ENCODE results near the gene GTPBP6. TPM values are rescaled to one million over a fixed set of nuclear protein-coding genes. Genes with fewer than 3 reads are reported as not detected.
A peak's percentile ranks its signal among the peaks of the same experiment; 100 is the strongest.
"Not testable (repeated sequence)": the region's sequence is repeated elsewhere in the genome, so short reads cannot be mapped to it uniquely, and the experiment has no call there.

Gene GTPBP6
- total RNA-seq, 2 experiments from 2014 or later: 55.7 to 59.9 TPM

- no peaks in the 10 kb centered on the region for H3K27me3 Mint-ChIP-seq (ENCODE audit: low read depth)
- H3K36me3 Mint-ChIP-seq (ENCODE audit: low read depth): no peaks in the 10 kb centered on the region
- ATAC-seq (no peak), DNase-seq (no peak)
- ChIA-PET POLR2A (no interaction called here), CTCF (no interaction called here)
- no peaks in the 10 kb centered on the region for H3K9me3 Mint-ChIP-seq (ENCODE audit: insufficient read depth)
- no peak overlapping the region for H3K4me3 Mint-ChIP-seq
- H3K27ac Mint-ChIP-seq: no peak overlapping the region
- no peaks in the 10 kb centered on the region for H3K4me1 Mint-ChIP-seq (ENCODE audit: low read depth)
These were observed 50.8 kb downstream of the GTPBP6 start for GRCh38 chrX:267771-268261.

- H3K9me3 Mint-ChIP-seq (ENCODE audit: insufficient read depth): no peaks in the 10 kb centered on the region
- DNase-seq: no peak
- POLR2A ChIA-PET: no interaction called here
- CTCF ChIA-PET: no interaction called here
- H3K4me1 Mint-ChIP-seq (ENCODE audit: low read depth): no peaks in the 10 kb centered on the region
- no peak for ATAC-seq
- H3K36me3 Mint-ChIP-seq (ENCODE audit: low read depth): no peaks in the 10 kb centered on the region
- no peak overlapping the region for H3K27ac Mint-ChIP-seq
- H3K4me3 Mint-ChIP-seq: no peak overlapping the region
- no peaks in the 10 kb centered on the region for H3K27me3 Mint-ChIP-seq (ENCODE audit: low read depth)
These were observed 53.1 kb downstream of the GTPBP6 start for GRCh38 chrX:265502-265901.

GRCh38 chrX:264634-265455, 53.8 kb downstream of the GTPBP6 start:
- CTCF ChIA-PET: no interaction called here

GRCh38 chrX:264006-264405, 54.6 kb downstream of the GTPBP6 start:
- ATAC-seq; H3K4me1 Mint-ChIP-seq (ENCODE audit: low read depth); H3K27me3 Mint-ChIP-seq (ENCODE audit: low read depth); H3K36me3 Mint-ChIP-seq (ENCODE audit: low read depth); H3K4me3 Mint-ChIP-seq; DNase-seq; H3K27ac Mint-ChIP-seq; H3K9me3 Mint-ChIP-seq (ENCODE audit: insufficient read depth); CTCF ChIA-PET; POLR2A ChIA-PET: not testable (repeated sequence)

More at GRCh38 chrX:264634-265455, 53.8 kb downstream of the GTPBP6 start:
- Mint-ChIP-seq H3K36me3 (ENCODE audit: low read depth) (no peaks in the 10 kb centered on the region), H3K4me3 (no peak overlapping the region), H3K4me1 (ENCODE audit: low read depth) (no peaks in the 10 kb centered on the region), H3K9me3 (ENCODE audit: insufficient read depth) (no peaks in the 10 kb centered on the region), H3K27me3 (ENCODE audit: low read depth) (no peaks in the 10 kb centered on the region), H3K27ac (no peak overlapping the region)
- ATAC-seq (no peak), DNase-seq (no peak)
- POLR2A ChIA-PET: no interaction called here

GRCh38 chrX:262381-262909, 56.2 kb downstream of the GTPBP6 start:
- no peak for DNase-seq
- no peaks in the 10 kb centered on the region for H3K27me3 Mint-ChIP-seq (ENCODE audit: low read depth)
- H3K9me3 Mint-ChIP-seq (ENCODE audit: insufficient read depth): no peaks in the 10 kb centered on the region
- ATAC-seq: no peak
- H3K27ac Mint-ChIP-seq: no peak overlapping the region
- H3K4me1 Mint-ChIP-seq (ENCODE audit: low read depth): no peaks in the 10 kb centered on the region
- POLR2A ChIA-PET: no interaction called here
- CTCF ChIA-PET: no interaction called here
- H3K36me3 Mint-ChIP-seq (ENCODE audit: low read depth): no peaks in the 10 kb centered on the region
- no peak overlapping the region for H3K4me3 Mint-ChIP-seq

- Mint-ChIP-seq H3K9me3 (ENCODE audit: insufficient read depth) (no peaks in the 10 kb centered on the region), H3K4me1 (ENCODE audit: low read depth) (no peaks in the 10 kb centered on the region), H3K36me3 (ENCODE audit: low read depth) (no peaks in the 10 kb centered on the region), H3K27ac (no peak overlapping the region), H3K4me3 (no peak overlapping the region), H3K27me3 (ENCODE audit: low read depth) (no peaks in the 10 kb centered on the region)
- ChIA-PET CTCF (no interaction called here), POLR2A (no interaction called here)
- ATAC-seq (no peak), DNase-seq (no peak)
These were observed 56.7 kb downstream of the GTPBP6 start for GRCh38 chrX:261919-262352.

GRCh38 chrX:261167-261918, 57.3 kb downstream of the GTPBP6 start:
- Mint-ChIP-seq H3K27ac (no peak overlapping the region), H3K27me3 (ENCODE audit: low read depth) (no peaks in the 10 kb centered on the region), H3K36me3 (ENCODE audit: low read depth) (no peaks in the 10 kb centered on the region), H3K9me3 (ENCODE audit: insufficient read depth) (no peaks in the 10 kb centered on the region), H3K4me1 (ENCODE audit: low read depth) (no peaks in the 10 kb centered on the region), H3K4me3 (no peak overlapping the region)
- no peak for ATAC-seq
- POLR2A ChIA-PET: no interaction called here
- CTCF ChIA-PET: no interaction called here
- no peak for DNase-seq

- no peak for ATAC-seq
- POLR2A ChIA-PET: no interaction called here
- no peak for DNase-seq
- Mint-ChIP-seq H3K36me3 (ENCODE audit: low read depth) (no peaks in the 10 kb centered on the region), H3K27ac (peak overlapping the region; percentile 69), H3K4me1 (ENCODE audit: low read depth) (no peaks in the 10 kb centered on the region), H3K4me3 (peak overlapping the region; percentile 12), H3K9me3 (ENCODE audit: insufficient read depth) (no peaks in the 10 kb centered on the region), H3K27me3 (ENCODE audit: low read depth) (no peaks in the 10 kb centered on the region)
- CTCF ChIA-PET: no interaction called here
These were observed 58.8 kb downstream of the GTPBP6 start for GRCh38 chrX:259692-260355.

- Mint-ChIP-seq H3K4me1 (ENCODE audit: low read depth) (no peaks in the 10 kb centered on the region), H3K4me3 (no peak overlapping the region), H3K27ac (no peak overlapping the region), H3K27me3 (ENCODE audit: low read depth) (no peaks in the 10 kb centered on the region), H3K9me3 (ENCODE audit: insufficient read depth) (no peaks in the 10 kb centered on the region), H3K36me3 (ENCODE audit: low read depth) (peaks cover 2% of the 10 kb centered on the region)
- ATAC-seq (no peak), DNase-seq (no peak)
- ChIA-PET POLR2A (no interaction called here), CTCF (no interaction called here)
These were observed 60.1 kb downstream of the GTPBP6 start for GRCh38 chrX:258291-259040.

- CTCF ChIA-PET: no interaction called here
- H3K27ac Mint-ChIP-seq: no peak overlapping the region
- H3K9me3 Mint-ChIP-seq (ENCODE audit: insufficient read depth): peaks cover 5% of the 10 kb centered on the region
- H3K4me1 Mint-ChIP-seq (ENCODE audit: low read depth): peaks cover under 1% of the 10 kb centered on the region
- no peak for DNase-seq
- POLR2A ChIA-PET: no interaction called here
- no peak overlapping the region for H3K4me3 Mint-ChIP-seq
- peaks cover 6% of the 10 kb centered on the region for H3K36me3 Mint-ChIP-seq (ENCODE audit: low read depth)
- H3K27me3 Mint-ChIP-seq (ENCODE audit: low read depth): no peaks in the 10 kb centered on the region
- ATAC-seq: no peak
These were observed 60.8 kb downstream of the GTPBP6 start for GRCh38 chrX:257681-258289.

- POLR2A ChIA-PET; H3K4me3 Mint-ChIP-seq; H3K27me3 Mint-ChIP-seq (ENCODE audit: low read depth); ATAC-seq; CTCF ChIA-PET; H3K27ac Mint-ChIP-seq; DNase-seq; H3K4me1 Mint-ChIP-seq (ENCODE audit: low read depth): not testable (repeated sequence)
- Mint-ChIP-seq H3K9me3 (ENCODE audit: insufficient read depth) (peaks cover 12% of the 10 kb centered on the region), H3K36me3 (ENCODE audit: low read depth) (peaks cover 14% of the 10 kb centered on the region)
These were observed 61.5 kb downstream of the GTPBP6 start for GRCh38 chrX:257054-257453.

All from activated CD8-positive, alpha-beta T cell treated with anti-CD3 and anti-CD28 coated beads, Interleukin-2, amount 10 ng/mL, durations not matched to agents 7 days and 5 days (primary cell).